A673 (cell line): ENCODE measurements around the gene NINJ2. TPM values are rescaled to one million over a fixed set of nuclear protein-coding genes. Genes with fewer than 3 reads are reported as not detected.

ENCODE experiments used
- BruUV-seq: library from RNA; stranded (reverse); fragments of 400-500 nt; replicated peaks from 2 replicates; lab custom pipeline; 2021; lab: Mats Ljungman, UMichigan
- CTCF ChIA-PET: fragments of 300-600 bp; sonication (Branson Sonifier 250); formaldehyde crosslinking; loops from one replicate; lab custom pipeline; 2022; ENCODE audit warnings: antibody characterized with exemption; lab: Charles Lee
- POLR2A ChIA-PET: fragments of 300-600 bp; sonication (Branson Sonifier 250); formaldehyde crosslinking; loops from one replicate; lab custom pipeline; 2022; ENCODE audit warnings: antibody characterized with exemption; ENCODE audit not compliant: low non-redundant PET; lab: Charles Lee
- DNase-seq: peaks from one replicate; pipeline ENCODE4 v3.0.0-alpha.2; 2015; ENCODE audit warnings: low spot score
- H3K27ac ChIP-seq: fragments of 200-600 bp; sonication (generic); 2 replicates; pipeline ENCODE4 v1.5.1; 2016; ENCODE audit warnings: mixed run types, low read depth, mild to moderate bottlenecking, mixed read lengths, antibody characterized with exemption, low read length; ENCODE audit not compliant: poor library complexity, severe bottlenecking
- H3K27me3 ChIP-seq: fragments of 200-600 bp; sonication (generic); replicated peaks from 2 replicates; pipeline ENCODE4 v1.6.1; 2017; ENCODE audit warnings: mixed run types, low read depth, mild to moderate bottlenecking, mixed read lengths, antibody characterized with exemption, low read length; ENCODE audit not compliant: insufficient read depth, poor library complexity
- H3K36me3 ChIP-seq: fragments of 200-600 bp; sonication (generic); 2 replicates; pipeline ENCODE4 v1.6.1; 2016; ENCODE audit warnings: mixed run types, mild to moderate bottlenecking, mixed read lengths, antibody characterized with exemption, low read length; ENCODE audit not compliant: insufficient read depth, poor library complexity, severe bottlenecking
- H3K4me1 ChIP-seq: fragments of 200-600 bp; sonication (generic); 2 replicates; pipeline ENCODE4 v1.6.1; 2017; ENCODE audit warnings: mixed run types, mild to moderate bottlenecking, mixed read lengths, antibody characterized with exemption, low read length; ENCODE audit not compliant: insufficient read depth, poor library complexity, severe bottlenecking
- H3K4me3 ChIP-seq: fragments of 200-600 bp; sonication (generic); 2 replicates; pipeline ENCODE4 v1.5.1; 2016; ENCODE audit warnings: low read depth, mixed run types, mild to moderate bottlenecking, mixed read lengths, low read length; ENCODE audit not compliant: poor library complexity, severe bottlenecking
- H3K9me3 ChIP-seq: fragments of 200-600 bp; sonication (generic); 2 replicates; pipeline ENCODE4 v1.6.1; 2016; ENCODE audit warnings: mixed run types, low read depth, mild to moderate bottlenecking, mixed read lengths, antibody characterized with exemption, low read length; ENCODE audit not compliant: poor library complexity, severe bottlenecking
- EZH2 ChIP-seq: fragments of 200-600 bp; sonication (generic); IDR thresholded peaks from 2 replicates; pipeline ENCODE4 v1.6.1; 2017; ENCODE audit warnings: borderline replicate concordance, low read depth, mild to moderate bottlenecking, mixed read lengths, antibody characterized with exemption, low read length; ENCODE audit not compliant: poor library complexity, severe bottlenecking
- intact Hi-C: fragments of 100-400 bp; cut with micrococcal nuclease; formaldehyde crosslinking; loops from one replicate; pipeline ENCODE4 v1.10.0; 2022; ENCODE audit not compliant: unreplicated experiment
- total RNA-seq: library from RNA; stranded (reverse); gene quantifications from 2 replicates; pipeline ENCODE4 v1.2.3, GENCODE V29; 2021
- TF ChIP-seq, protein P1 (sequence below): fragments of 300-800, 200-600 bp; sonication (generic); conservative IDR thresholded peaks from 2 replicates; pipeline ENCODE4 v1.5.1; 2017; ENCODE audit warnings: low read depth, mild to moderate bottlenecking, antibody characterized with exemption, low read length, moderate library complexity, mixed read lengths

NINJ2 gene
- total RNA-seq, 1 experiment from 2014 or later: not detected

DNA sequence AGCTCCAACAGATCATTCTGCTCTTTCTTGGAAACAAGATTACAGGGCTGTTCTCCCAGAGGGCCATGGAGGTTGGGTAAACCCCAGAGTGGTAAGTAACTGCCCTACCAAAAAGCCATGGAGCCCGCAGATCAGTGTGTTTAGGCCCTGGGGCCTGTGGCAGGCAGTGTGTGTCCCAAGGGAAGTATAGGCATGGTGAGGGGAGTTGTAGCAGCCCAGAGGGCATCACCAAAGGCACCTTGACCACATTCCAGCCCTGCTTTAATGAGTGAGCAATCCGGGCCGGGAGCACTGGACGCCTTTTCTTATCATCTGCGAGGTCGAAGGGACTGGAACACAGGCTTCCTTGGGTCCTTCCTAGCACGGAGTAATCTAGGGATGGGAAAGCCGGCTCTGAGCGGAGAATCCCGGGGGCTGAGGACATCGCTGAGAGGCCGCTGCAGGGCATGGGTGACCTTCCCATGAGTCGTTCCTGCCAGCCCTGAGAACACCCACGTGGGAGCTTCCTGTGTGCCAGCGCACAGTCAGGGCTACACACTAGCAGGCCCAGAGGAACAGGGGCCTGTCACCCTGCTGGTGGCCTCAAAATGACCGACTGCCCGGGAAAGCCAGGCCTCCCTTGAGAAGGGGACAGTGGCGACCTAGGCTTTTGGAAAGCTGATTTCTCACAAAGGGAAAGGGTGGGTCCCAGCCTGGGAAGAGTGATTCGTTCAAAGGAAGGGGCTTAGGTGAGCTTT, 91.3 kb downstream of the NINJ2 start:
- intact Hi-C loops: loop anchor here (2.0 kb wide), 1 partner anchor 1011 kb away; no protein-coding TSS in a partner anchor
- no peak for DNase-seq
- TF ChIP-seq, protein P1, sequence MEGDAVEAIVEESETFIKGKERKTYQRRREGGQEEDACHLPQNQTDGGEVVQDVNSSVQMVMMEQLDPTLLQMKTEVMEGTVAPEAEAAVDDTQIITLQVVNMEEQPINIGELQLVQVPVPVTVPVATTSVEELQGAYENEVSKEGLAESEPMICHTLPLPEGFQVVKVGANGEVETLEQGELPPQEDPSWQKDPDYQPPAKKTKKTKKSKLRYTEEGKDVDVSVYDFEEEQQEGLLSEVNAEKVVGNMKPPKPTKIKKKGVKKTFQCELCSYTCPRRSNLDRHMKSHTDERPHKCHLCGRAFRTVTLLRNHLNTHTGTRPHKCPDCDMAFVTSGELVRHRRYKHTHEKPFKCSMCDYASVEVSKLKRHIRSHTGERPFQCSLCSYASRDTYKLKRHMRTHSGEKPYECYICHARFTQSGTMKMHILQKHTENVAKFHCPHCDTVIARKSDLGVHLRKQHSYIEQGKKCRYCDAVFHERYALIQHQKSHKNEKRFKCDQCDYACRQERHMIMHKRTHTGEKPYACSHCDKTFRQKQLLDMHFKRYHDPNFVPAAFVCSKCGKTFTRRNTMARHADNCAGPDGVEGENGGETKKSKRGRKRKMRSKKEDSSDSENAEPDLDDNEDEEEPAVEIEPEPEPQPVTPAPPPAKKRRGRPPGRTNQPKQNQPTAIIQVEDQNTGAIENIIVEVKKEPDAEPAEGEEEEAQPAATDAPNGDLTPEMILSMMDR: no peak
- no peak for TF ChIP-seq EZH2

DNA sequence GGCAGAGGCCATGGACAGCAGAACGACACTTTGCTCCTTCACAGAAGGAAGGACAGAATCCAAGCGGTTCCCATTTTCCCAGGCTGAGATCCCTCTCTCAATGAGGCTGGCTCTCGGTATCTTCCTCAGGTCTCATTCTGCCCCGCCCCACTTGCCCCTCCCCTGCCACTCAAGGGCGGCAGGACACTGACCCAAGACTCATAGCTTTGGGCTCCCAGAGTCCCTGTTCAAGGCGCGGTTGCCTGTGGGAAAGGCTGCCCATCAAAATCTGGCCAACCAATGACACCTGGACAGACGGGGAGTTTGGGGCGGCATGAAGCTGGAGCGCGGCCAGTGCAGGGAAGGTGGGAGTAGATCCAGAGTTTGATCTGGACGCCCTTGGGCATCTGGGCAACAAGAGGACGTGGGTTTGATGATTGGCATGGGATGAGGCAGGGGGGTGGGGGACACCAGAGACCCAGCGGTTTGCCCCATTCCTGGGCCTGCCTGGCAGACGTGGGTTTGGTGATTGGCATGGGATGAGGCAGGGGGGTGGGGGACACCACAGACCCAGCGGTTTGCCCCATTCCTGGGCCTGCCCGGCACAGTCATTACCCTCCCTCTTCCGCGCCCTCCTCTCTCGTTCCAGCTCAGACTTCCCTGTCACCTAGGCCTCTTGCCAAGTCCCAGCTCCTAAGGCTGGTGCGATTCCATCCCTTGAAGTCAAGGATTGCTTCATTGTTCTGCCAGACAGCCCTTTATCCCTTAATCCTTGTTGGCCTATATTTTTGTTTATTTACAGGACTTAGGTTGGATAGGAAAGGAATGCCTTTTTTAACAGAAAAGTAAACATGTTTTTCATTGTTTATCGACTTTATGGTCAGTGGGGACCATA, 92.1 kb downstream of the NINJ2 start:
- Histone ChIP-seq H3K27ac (no peak overlapping the region), H3K36me3 (no peaks in the 10 kb centered on the region), H3K27me3 (no peaks in the 10 kb centered on the region), H3K4me1 (peaks cover 5% of the 10 kb centered on the region), H3K9me3 (peaks cover 3% of the 10 kb centered on the region), H3K4me3 (no peak overlapping the region)
- DNase-seq: peak; percentile 36
- POLR2A ChIA-PET: interaction anchor here (0.6 kb wide), 1 partner anchor 370 kb away, joined by 3 read pairs; no protein-coding TSS in a partner anchor
- CTCF ChIA-PET: no interaction called here
- TF ChIP-seq EZH2: no peak
- TF ChIP-seq, protein P1: no peak
- BruUV-seq: no TSS peak
- intact Hi-C loops: loop anchor here (2.0 kb wide), 1 partner anchor 1012 kb away; no protein-coding TSS in a partner anchor

More for the DNA sequence above, 91.3 kb downstream of the NINJ2 start:
- Histone ChIP-seq H3K36me3 (no peaks in the 10 kb centered on the region), H3K4me1 (peaks cover 7% of the 10 kb centered on the region), H3K27me3 (no peaks in the 10 kb centered on the region), H3K4me3 (no peak overlapping the region), H3K27ac (no peak overlapping the region), H3K9me3 (peaks cover 3% of the 10 kb centered on the region)
- ChIA-PET POLR2A (no interaction called here), CTCF (no interaction called here)
- no TSS peak for BruUV-seq

DNA sequence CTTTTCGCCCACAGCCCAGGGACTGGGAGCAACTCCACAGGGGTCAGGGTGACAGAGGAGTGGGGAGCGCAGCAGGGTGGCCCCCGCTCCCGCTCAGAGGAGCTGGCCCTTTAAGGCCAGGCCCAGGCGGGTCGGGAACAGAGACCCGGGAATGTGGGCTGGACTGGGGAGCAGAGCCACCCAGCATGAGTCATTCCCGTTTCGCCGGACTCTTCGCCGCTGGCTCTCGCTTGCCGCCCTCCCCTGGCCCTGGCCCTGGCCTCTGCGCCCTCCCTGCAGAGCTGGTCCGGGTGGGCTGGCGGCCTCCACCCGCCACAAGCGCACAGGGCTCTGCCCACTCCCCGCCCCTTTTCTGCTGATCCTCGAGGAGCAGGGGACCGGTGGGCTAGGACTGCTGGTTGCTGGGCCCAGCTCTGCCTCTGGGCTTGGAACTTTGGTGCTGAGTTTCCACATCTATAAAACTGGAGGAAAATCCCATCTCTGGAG, 92.8 kb downstream of the NINJ2 start:
- TF ChIP-seq EZH2: no peak
- TF ChIP-seq, protein P1: no peak
- POLR2A ChIA-PET: no interaction called here
- peak overlapping the region; percentile 55 for H3K4me3 ChIP-seq
- H3K27me3 ChIP-seq: no peaks in the 10 kb centered on the region
- H3K9me3 ChIP-seq: peaks cover 3% of the 10 kb centered on the region
- no peaks in the 10 kb centered on the region for H3K4me1 ChIP-seq
- no TSS peak for BruUV-seq
- intact Hi-C loops: loop anchor here (2.0 kb wide), 1 partner anchor 1012 kb away; no protein-coding TSS in a partner anchor
- CTCF ChIA-PET: interaction anchor here (0.6 kb wide), 1 partner anchor 187 kb away, joined by 3 read pairs; no protein-coding TSS in a partner anchor
- H3K27ac ChIP-seq: no peak overlapping the region
- no peaks in the 10 kb centered on the region for H3K36me3 ChIP-seq
- no peak for DNase-seq
